DMS 273 (cell line): ENCODE measurements around the gene PHF13.
"Not testable (repeated sequence)": the region's sequence is repeated elsewhere in the genome, so short reads cannot be mapped to it uniquely, and the experiment has no call there.

Experiments
- DNase-seq: peaks from one replicate; lab custom pipeline; 2025; ENCODE audit not compliant: unreplicated experiment; lab: John Stamatoyannopoulos, UW

The PHF13 gene

DNA sequence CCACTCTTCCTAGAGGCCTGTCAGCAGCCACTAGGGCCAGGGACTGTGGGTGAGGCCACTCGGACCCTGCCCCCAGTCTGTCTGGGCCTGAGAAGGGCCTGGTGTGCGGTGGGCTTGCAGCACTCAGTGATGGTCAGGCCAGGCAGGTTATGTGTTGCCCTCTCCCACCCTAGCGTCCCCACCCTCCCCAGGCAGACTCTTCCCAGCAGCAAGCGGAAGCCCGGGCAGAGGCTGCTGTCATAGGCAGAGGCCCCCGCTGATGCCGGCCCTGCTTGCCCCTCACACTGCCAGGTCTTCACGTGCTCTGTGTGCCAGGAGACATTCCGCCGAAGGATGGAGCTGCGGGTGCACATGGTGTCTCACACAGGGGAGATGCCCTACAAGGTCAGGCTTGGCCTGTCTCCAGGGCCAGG, 27.1 kb upstream of the PHF13 start:
- no peak for DNase-seq

- peak; percentile 38 for DNase-seq
These were observed 26.1 kb upstream of the PHF13 start for GRCh38 chr1:6587261-6588005.

GRCh38 chr1:6588128-6588892, 25.2 kb upstream of the PHF13 start:
- no peak for DNase-seq

DNA sequence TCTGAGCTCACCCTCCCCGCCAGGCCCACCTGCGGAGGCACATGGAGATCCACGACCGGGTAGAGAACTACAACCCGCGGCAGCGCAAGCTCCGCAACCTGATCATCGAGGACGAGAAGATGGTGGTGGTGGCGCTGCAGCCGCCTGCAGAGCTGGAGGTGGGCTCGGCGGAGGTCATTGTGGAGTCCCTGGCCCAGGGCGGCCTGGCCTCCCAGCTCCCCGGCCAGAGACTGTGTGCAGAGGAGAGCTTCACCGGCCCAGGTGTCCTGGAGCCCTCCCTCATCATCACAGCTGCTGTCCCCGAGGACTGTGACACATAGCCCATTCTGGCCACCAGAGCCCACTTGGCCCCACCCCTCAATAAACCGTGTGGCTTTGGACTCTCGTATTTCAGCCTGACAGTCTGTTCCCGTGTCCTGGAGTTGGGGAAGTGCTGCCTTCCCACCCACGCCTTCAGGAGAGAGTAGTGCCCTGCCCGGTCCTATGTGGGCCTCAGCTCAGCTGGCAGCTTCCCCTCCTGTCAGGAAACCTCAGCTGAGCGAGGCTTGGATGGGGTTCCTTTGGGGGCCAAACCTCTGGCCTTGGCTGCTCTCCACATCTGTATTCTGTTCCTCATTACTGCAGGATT, 24.5 kb upstream of the PHF13 start:
- DNase-seq: no peak

DNA sequence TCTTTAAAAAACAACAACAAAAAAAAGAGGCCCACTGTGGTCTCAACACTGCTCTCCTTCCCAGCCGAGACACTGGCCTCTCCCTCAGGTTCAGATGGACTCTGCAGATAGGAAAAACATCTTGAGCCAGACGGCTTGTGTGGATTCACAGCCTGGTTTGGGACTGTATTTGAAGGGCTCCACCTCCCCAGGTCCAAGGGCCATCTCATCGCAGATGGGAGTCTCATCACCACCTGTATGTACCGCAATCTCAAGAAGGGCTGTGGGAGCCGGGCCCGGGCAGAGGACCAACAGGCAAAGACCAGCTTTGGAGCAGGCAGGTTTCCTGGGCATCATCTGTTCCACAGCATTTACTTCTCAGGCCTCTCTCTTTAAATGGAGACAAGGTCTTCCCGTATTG, 23.5 kb upstream of the PHF13 start:
- DNase-seq: no peak

GRCh38 chr1:6591222-6591621, 22.3 kb upstream of the PHF13 start:
- no peak for DNase-seq

- DNase-seq: no peak
These were observed 21.9 kb upstream of the PHF13 start for GRCh38 chr1:6591644-6592043.

GRCh38 chr1:6592441-6592840, 21.1 kb upstream of the PHF13 start:
- peak; percentile 38 for DNase-seq

- no peak for DNase-seq
These were observed 20.5 kb upstream of the PHF13 start for GRCh38 chr1:6592865-6593593.

DNA sequence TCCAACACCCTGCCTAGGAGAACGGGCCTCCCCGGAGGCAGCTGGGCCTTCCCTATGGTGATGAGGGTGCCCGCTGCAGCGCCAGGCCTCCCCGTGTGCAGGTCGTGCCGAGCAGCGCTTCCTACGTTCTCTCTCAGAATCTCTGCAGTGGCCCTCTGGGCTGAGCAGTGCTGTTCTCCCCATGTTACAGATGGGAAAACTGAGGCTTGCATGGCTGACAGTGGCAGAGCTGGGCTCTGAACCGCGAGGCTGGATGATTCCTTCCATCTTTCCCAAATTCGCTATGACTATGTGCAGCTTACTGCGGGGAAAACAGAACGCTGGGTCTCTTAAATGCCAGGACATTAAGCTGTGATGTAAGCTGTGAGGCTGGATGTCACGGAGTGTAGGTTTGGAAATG, 19.7 kb upstream of the PHF13 start:
- no peak for DNase-seq

GRCh38 chr1:6594977-6595740, 18.4 kb upstream of the PHF13 start:
- DNase-seq: no peak

- no peak for DNase-seq
These were observed 17.2 kb upstream of the PHF13 start for GRCh38 chr1:6596351-6596750.

DNA sequence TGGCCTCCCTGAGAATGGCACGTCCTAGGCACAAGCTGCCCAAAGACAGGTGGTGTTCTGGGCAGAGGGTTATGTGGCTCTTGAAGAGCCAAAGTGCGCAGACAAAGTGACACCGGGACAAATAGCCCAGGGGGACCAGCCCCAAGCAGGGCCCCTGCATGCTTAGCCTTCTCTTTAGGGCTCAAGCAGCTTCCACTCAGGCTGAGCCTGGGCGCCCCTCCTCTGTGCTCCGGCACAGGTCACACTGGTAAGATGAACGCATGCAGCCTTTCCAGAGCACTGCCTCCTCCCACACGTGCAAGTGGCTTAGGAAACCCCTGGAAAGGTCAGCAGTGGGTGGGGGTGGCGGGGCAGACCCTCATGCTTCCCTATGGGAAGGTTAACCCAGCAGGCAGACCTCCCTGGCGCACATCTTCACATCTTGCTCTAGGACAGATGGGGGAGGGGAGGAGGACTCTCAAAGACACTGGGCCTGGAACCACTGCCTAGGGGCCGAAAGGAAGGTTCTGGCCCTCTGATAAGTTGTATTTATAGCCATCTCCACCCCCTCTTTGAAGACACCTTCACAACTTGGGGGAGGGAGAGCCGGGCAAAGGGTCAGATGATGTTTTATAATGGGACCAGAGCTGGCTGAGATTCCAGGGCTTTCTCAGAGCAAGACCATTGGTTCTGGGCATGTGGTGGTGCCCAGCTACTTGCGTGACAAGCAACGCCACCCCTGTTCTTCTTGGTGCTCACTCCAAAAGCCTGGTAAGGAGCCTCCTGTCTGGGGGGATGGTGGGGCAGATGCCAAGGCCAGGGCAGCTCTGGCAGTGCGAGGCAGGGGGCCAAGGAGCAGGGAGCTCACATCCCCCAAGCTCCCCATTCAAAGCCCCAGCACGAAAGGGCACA, 16.4 kb upstream of the PHF13 start:
- no peak for DNase-seq

GRCh38 chr1:6597777-6598131, 15.8 kb upstream of the PHF13 start:
- DNase-seq: no peak

- DNase-seq: no peak
These were observed 14.2 kb upstream of the PHF13 start for GRCh38 chr1:6599141-6599975.

DNA sequence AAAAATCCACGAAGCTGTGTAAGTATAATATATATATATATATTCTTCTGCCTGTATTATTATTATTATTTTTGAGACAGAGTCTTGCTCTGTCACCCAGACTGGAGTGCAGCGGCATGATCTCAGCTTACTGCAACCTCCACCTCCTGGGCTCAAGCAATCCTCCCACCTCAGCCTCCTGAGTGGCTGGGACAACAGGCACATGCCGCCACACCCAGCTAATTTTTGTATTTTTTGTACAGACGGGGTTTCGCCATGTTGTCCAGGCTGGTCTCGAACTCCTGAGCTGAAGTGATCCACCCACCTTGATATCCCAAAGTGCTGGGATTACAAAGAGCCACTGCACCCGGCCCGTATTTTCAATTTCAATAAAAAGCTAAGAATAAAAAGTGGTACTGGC, 13.5 kb upstream of the PHF13 start:
- DNase-seq: not testable (repeated sequence)

DNA sequence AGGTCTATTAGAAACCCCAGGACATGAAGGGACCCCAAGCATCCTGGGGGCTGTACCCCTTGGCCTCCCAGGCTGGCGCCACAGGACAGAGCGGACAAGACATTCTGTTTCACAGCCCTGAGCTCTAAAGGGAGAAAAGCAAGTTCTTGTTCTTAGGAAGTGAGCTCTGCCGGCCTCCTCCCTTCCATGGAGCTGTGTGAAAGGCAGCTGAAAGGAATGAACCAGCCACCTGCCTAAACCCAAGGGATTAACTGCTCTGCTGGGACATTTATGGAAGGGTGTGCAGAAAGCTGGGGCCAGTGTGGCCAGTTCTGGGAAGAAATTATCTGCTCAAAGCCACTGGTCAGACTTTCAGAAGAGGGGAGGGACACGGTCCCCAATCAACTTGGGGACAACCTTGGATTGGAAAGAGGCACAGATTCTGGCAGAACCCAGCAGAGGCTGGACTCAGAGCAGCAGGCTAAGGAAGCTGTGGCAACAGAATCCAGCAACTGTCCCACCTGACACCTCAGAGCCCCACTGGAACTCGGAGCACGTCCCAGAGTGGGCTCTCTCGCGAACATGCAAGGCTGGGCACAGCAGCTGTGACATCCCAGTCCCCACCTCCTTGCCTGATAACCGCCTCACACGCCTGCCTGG, 13.0 kb upstream of the PHF13 start:
- DNase-seq: no peak
